ENCODE data around the gene NCAPH2.

The NCAPH2 gene

GRCh38 chr22:50507991-50508884 is at the start of gene NCAPH2:
Gene NCAPH2 (plus strand): TSS chr22:50508224. CDS start chr22:50508338, 114 bp downstream.
- DNase-seq (ENCODE audit: low spot score) = peak; percentile 98

- no peak for DNase-seq (ENCODE audit: low spot score)
Measured at GRCh38 chr22:50459016-50459415, 49.0 kb upstream of the NCAPH2 start.

- no peak for DNase-seq (ENCODE audit: low spot score)
Measured at GRCh38 chr22:50459496-50460140, 48.4 kb upstream of the NCAPH2 start.

- DNase-seq (ENCODE audit: low spot score) = no peak
Measured at GRCh38 chr22:50460938-50461337, 47.1 kb upstream of the NCAPH2 start.

- DNase-seq (ENCODE audit: low spot score) = no peak
Measured at GRCh38 chr22:50461536-50461935, 46.5 kb upstream of the NCAPH2 start.

- DNase-seq (ENCODE audit: low spot score) = no peak
Measured at GRCh38 chr22:50461979-50462540, 46.0 kb upstream of the NCAPH2 start.

- no peak for DNase-seq (ENCODE audit: low spot score)
Measured at GRCh38 chr22:50463188-50463900, 44.7 kb upstream of the NCAPH2 start.

- DNase-seq (ENCODE audit: low spot score) = no peak
Measured at GRCh38 chr22:50464451-50464850, 43.6 kb upstream of the NCAPH2 start.

GRCh38 chr22:50465066-50465930 is 42.7 kb upstream of the NCAPH2 start:
- no peak for DNase-seq (ENCODE audit: low spot score)

GRCh38 chr22:50467341-50467740 is 40.7 kb upstream of the NCAPH2 start:
- DNase-seq (ENCODE audit: low spot score) = no peak

- DNase-seq (ENCODE audit: low spot score) = no peak
Measured at GRCh38 chr22:50467773-50468440, 40.1 kb upstream of the NCAPH2 start.

GRCh38 chr22:50468626-50469025 is 39.4 kb upstream of the NCAPH2 start:
- DNase-seq (ENCODE audit: low spot score) = no peak

GRCh38 chr22:50469377-50470305 is 38.4 kb upstream of the NCAPH2 start:
- peak; percentile 32 for DNase-seq (ENCODE audit: low spot score)

GRCh38 chr22:50470491-50470890 is 37.5 kb upstream of the NCAPH2 start:
- DNase-seq (ENCODE audit: low spot score) = no peak

- no peak for DNase-seq (ENCODE audit: low spot score)
Measured at GRCh38 chr22:50471197-50471847, 36.7 kb upstream of the NCAPH2 start.

GRCh38 chr22:50471962-50472361 is 36.1 kb upstream of the NCAPH2 start:
- no peak for DNase-seq (ENCODE audit: low spot score)

GRCh38 chr22:50473088-50473487 is 34.9 kb upstream of the NCAPH2 start:
- peak; percentile 28 for DNase-seq (ENCODE audit: low spot score)

GRCh38 chr22:50473855-50474671 is 34.0 kb upstream of the NCAPH2 start:
- no peak for DNase-seq (ENCODE audit: low spot score)

Measured in hematopoietic multipotent progenitor cell treated with erythropoietin and hydrocortisone succinate and interleukin-3 and kit ligand, for 15 days (in vitro differentiated cells).